B cell (primary cell): ENCODE results near the gene BABAM2.

Source experiments
- CTCF ChIP-seq: fragments of 200-600 bp; IDR thresholded peaks from one replicate; pipeline ENCODE4 v1.8.0; 2022; ENCODE audit warnings: antibody characterized with exemption, mild to moderate bottlenecking
- EZH2 ChIP-seq: IDR thresholded peaks from 2 replicates; pipeline ENCODE4 v1.6.1; 2012; ENCODE audit warnings: borderline replicate concordance, low read depth, mild to moderate bottlenecking, moderate library complexity, low read length; ENCODE audit not compliant: insufficient read depth, poor library complexity, severe bottlenecking

- TF ChIP-seq CTCF (no peak), EZH2 (no peak)
These were observed 211.4 kb downstream of the BABAM2 start for GRCh38 chr2:28101892-28102291.
